ENCODE results near the gene S100A13.

GRCh38 chr1:153652805-153653500, 25.6 kb upstream of the S100A13 start:
- TF ChIP-seq CTCF (IDR thresholded peaks at IDR 0.05 in 4 of 5, conservative IDR thresholded peaks at IDR 0.05 in 1 of 5) (no peak), POLR2A (IDR thresholded peaks at IDR 0.05) (no peak)
